HepG2 (cell line): Measurements from ENCODE around the gene SECTM1. TPM values are rescaled to one million over a fixed set of nuclear protein-coding genes. Genes with fewer than 3 reads are reported as not detected.

Experiments used
- ATAC-seq: fragments of 200-7000 bp; cut with Tn5 transposase; 3 replicates; pipeline ENCODE4 v1.9.1; 2020; ENCODE audit warnings: mild to moderate bottlenecking, moderate library complexity
- BruUV-seq: library from RNA; stranded (reverse); fragments of 400-500 nt; replicated peaks from 2 replicates; lab custom pipeline; 2021; lab: Mats Ljungman, UMichigan
- CTCF ChIA-PET: fragments of 300-600 bp; formaldehyde crosslinking; extraction: SDS; loops from one replicate; lab custom pipeline; 2021; ENCODE audit warnings: low total read pairs, inconsistent platforms, low intra/inter-chr PET ratio; lab: Yijun Ruan, JAX
- POLR2A ChIA-PET: fragments of 350-600 bp; sonication (Branson Sonifier 250); formaldehyde crosslinking; loops from one replicate; lab custom pipeline; 2020; ENCODE audit warnings: antibody characterized with exemption, inconsistent platforms; lab: Yijun Ruan, JAX
- DNase-seq: peaks from one replicate; pipeline ENCODE4 v3.0.0-alpha.2; 2015; ENCODE audit warnings: low spot score
- FAIRE-seq: peaks from 3 replicates; lab custom pipeline; 2011; peaks lifted over from hg19 to GRCh38; lab: Jason Lieb, UNC
- H2AFZ ChIP-seq: one replicate; pipeline ENCODE4 v1.6.1; 2011; ENCODE audit warnings: low read length, inconsistent platforms
- H3K27ac ChIP-seq: fragments of 300-600 bp; 3 replicates; pipeline ENCODE4 v1.8.0; 2011; ENCODE audit warnings: mixed run types, mild to moderate bottlenecking, mixed read lengths, low read length, inconsistent platforms; ENCODE audit not compliant: insufficient read depth; ENCODE audit errors: extremely low read length
- H3K27me3 ChIP-seq, 2 experiments: fragments of 200-600 bp in 1 of 2; 2 replicates in 1 of 2; 3 replicates in 1 of 2; pipeline versions ENCODE4 v1.6.0 to v1.8.0; 2011; ENCODE audit warnings: low read length in 2 of 2, mild to moderate bottlenecking in 2 of 2, moderate library complexity in 2 of 2, inconsistent platforms in 1 of 2; ENCODE audit not compliant: insufficient read depth in 2 of 2, control insufficient read depth in 1 of 2
- H3K36me3 ChIP-seq, 2 experiments: fragments of 200-600 bp in 1 of 2; replicated peaks in 1 of 2; 2 replicates in 1 of 2; 3 replicates in 1 of 2; pipeline versions ENCODE4 v1.5.1 to v1.8.0; 2011; ENCODE audit warnings: low read length in 2 of 2, inconsistent platforms in 1 of 2; ENCODE audit not compliant: insufficient read depth in 2 of 2, control insufficient read depth in 1 of 2
- H3K4me1 ChIP-seq: 2 replicates; pipeline ENCODE4 v1.5.1; 2012; ENCODE audit warnings: low read length, inconsistent platforms; ENCODE audit not compliant: insufficient read depth
- H3K4me2 ChIP-seq: 2 replicates; pipeline ENCODE4 v1.6.0; 2011; ENCODE audit warnings: low read depth, low read length, inconsistent platforms
- H3K4me3 ChIP-seq, 3 experiments: fragments of 200-600 bp in 1 of 3; sonication (generic), shearing (Covaris generic) in 1 of 3; replicated peaks in 1 of 3; 2 replicates each; pipeline ENCODE4 v1.5.1; 2011 to 2016; ENCODE audit warnings: low read length in 3 of 3, inconsistent platforms in 2 of 3, low read depth in 2 of 3, mild to moderate bottlenecking in 2 of 3, control low read depth in 1 of 3, mixed read lengths in 1 of 3; ENCODE audit not compliant: insufficient read depth in 1 of 3
- H3K79me2 ChIP-seq: one replicate; pipeline ENCODE4 v1.6.1; 2011; ENCODE audit warnings: low read length, inconsistent platforms; ENCODE audit not compliant: insufficient read depth
- H3K9ac ChIP-seq: 2 replicates; pipeline ENCODE4 v1.6.0; 2011; ENCODE audit warnings: mild to moderate bottlenecking, low read depth, low read length, inconsistent platforms; ENCODE audit not compliant: insufficient read depth
- H3K9me3 ChIP-seq: 2 replicates; pipeline ENCODE4 v1.5.1; 2012; ENCODE audit warnings: mild to moderate bottlenecking, low read length
- H4K20me1 ChIP-seq: 2 replicates; pipeline ENCODE4 v1.6.0; 2011; ENCODE audit warnings: inconsistent platforms, mild to moderate bottlenecking, low read length, moderate library complexity; ENCODE audit not compliant: insufficient read depth
- ATF7 ChIP-seq, 2 experiments: fragments of 450-650 bp in 1 of 2; sonication (generic) in 1 of 2; formaldehyde crosslinking in 1 of 2; IDR thresholded peaks; 2 replicates each; pipeline versions ENCODE4 v1.4.0 to v1.6.1; 2016 to 2020; ENCODE audit warnings: antibody characterized with exemption in 1 of 2, mild to moderate bottlenecking in 1 of 2, missing genetic modification reagents in 1 of 2
- ETV5 ChIP-seq: IDR thresholded peaks from 2 replicates; pipeline ENCODE4 v1.6.1; 2018; ENCODE audit warnings: missing biosample characterization, missing genetic modification reagents, inconsistent platforms, borderline replicate concordance
- JUND ChIP-seq: sonication (generic); formaldehyde crosslinking; IDR thresholded peaks from 2 replicates; pipeline ENCODE4 v1.8.0; 2022; ENCODE audit warnings: mild to moderate bottlenecking, missing genetic modification reagents
- KAT7 ChIP-seq: IDR thresholded peaks from 2 replicates; pipeline ENCODE4 v1.6.1; 2018; ENCODE audit warnings: borderline replicate concordance, missing compliant biosample characterization
- KDM2A ChIP-seq: sonication (generic); formaldehyde crosslinking; IDR thresholded peaks from 2 replicates; pipeline ENCODE4 v1.4.0; 2020; ENCODE audit warnings: low read depth, missing genetic modification reagents, borderline replicate concordance
- KDM5A ChIP-seq: fragments of 200-600 bp; sonication (generic); IDR thresholded peaks from 2 replicates; pipeline ENCODE4 v1.7.0; 2018; ENCODE audit warnings: antibody characterized with exemption, mild to moderate bottlenecking, low read length, borderline replicate concordance
- NR2F2 ChIP-seq: IDR thresholded peaks from 2 replicates; pipeline ENCODE4 v1.6.1; 2012; ENCODE audit warnings: low read depth, inconsistent platforms, borderline replicate concordance
- ZBTB38 ChIP-seq: sonication (generic); formaldehyde crosslinking; IDR thresholded peaks from 2 replicates; pipeline ENCODE4 v1.5.1; 2020; ENCODE audit warnings: mild to moderate bottlenecking, missing genetic modification reagents
- ZNF441 ChIP-seq: sonication (generic); formaldehyde crosslinking; IDR thresholded peaks from 2 replicates; pipeline ENCODE4 v1.7.0; 2021; ENCODE audit warnings: missing genetic modification reagents, borderline replicate concordance
- WGBS: methylation state at CpG from one replicate; pipeline ENCODE4 v1.1.6; 2017; ENCODE audit warnings: low lambda C conversion rate; 5-methylcytosine and 5-hydroxymethylcytosine counted together
- in situ Hi-C: cut with HindIII; loops from 2 replicates; pipeline ENCODE4 v1.10.0; 2017; ENCODE audit warnings: low pct_unique_long_range_greater_than_20kb; ENCODE audit not compliant: extremely low pct_ligation_motif_present
- intact Hi-C: fragments of 100-400 bp; cut with micrococcal nuclease; formaldehyde crosslinking; loops from one replicate; pipeline ENCODE4 v1.10.0; 2022; ENCODE audit not compliant: unreplicated experiment
- polyA plus RNA-seq, 8 experiments: library from polyadenylated mRNA; depleted of rRNA in 3 of 8; stranded (reverse) in 7 of 8; unstranded in 1 of 8; fragments of >200 nt; fragmentation: Illumina TruSeq in 4 of 8; extraction: Trizol in 4 of 8; gene quantifications; 2 replicates each; pipeline versions ENCODE4 v1.2.1 to v1.2.3, GENCODE V29; 2011 to 2016; ENCODE audit warnings: low read depth in 4 of 8, missing spikeins in 1 of 8, mixed read lengths in 1 of 8; ENCODE audit not compliant: insufficient read depth in 1 of 8
- total RNA-seq, 5 experiments: library from RNA; depleted of rRNA; stranded (reverse); fragments of >200 nt; fragmentation: Illumina TruSeq; extraction: Trizol; gene quantifications; 2 replicates each; pipeline ENCODE4 v1.2.3, GENCODE V29; 2016; ENCODE audit warnings: low read depth in 1 of 5
- TF ChIP-seq, protein P1 (sequence below): sonication (generic); formaldehyde crosslinking; IDR thresholded peaks from 2 replicates; pipeline ENCODE4 v1.4.0; 2020; ENCODE audit warnings: missing genetic modification reagents
- TF ChIP-seq, protein P2 (sequence below): fragments of 450-650 bp; IDR thresholded peaks from 2 replicates; pipeline ENCODE4 v1.6.1; 2017; ENCODE audit warnings: mild to moderate bottlenecking
- TF ChIP-seq, protein P3 (sequence below): IDR thresholded peaks from 2 replicates; pipeline ENCODE4 v1.6.1; 2016; ENCODE audit warnings: low read depth

The SECTM1 gene
- total and polyA plus RNA-seq, 2 of the 13 experiments (the other 11 are each of a cell fraction or from before 2014, with no cell fraction given) = 3.5 to 5.3 TPM

DNA sequence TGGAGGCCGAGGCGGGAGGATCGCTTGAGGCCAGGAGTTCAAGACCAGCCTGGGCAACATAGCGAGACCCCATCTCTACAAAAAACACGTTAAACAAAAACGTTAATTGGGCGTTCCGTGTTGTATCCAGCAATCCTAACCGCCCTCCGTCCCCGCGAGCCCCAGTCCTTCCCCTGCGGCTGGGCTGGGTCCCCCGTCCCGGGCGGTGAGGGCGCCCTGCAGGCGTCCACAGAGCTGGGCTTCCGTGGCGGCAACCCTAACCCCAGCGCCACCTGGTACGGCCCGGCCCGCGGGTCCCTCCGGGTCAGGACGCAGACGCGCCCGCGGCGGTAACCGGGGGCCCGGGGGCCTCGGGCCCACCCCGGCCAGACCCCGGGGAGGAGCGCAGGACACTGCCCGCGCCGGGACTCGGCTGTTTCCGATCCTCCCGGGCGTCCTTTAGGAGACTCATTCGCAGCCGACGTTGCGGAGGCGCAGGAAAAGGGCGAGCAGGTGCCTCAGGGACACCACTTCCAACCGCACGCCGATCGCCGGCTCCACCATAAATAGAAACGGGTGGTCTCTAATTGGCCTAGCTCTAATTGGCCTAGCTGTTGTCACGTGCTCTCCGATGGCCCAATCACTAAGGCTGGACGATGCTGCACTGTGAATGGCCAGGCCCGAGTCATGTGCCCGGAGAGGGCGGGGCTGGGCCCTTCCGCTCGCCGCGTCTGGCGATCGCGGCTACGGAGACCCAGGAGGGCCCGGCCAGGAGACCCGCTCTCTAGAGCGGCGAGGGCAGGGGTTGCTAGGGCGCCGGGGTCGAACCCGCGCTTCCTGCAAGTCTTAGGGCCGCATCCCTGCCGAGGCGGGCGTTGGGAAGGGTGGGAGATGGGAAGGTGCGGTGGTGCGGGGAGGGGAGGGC lies 41.1 kb downstream of the SECTM1 start (continued):
- peak; percentile 80; the same call in 1 of the 2 replicates for TF ChIP-seq ETV5 (CRISPR knock-in tag)
- TF ChIP-seq ATF7 (IDR thresholded peaks at IDR 0.05) = no peak
- TF ChIP-seq ATF7 (CRISPR knock-in tag; IDR thresholded peaks at IDR 0.05) = peak; percentile 17; the same call in 1 of the 2 replicates
- TF ChIP-seq NR2F2 = no peak; the same call in 1 of the 2 replicates

DNA sequence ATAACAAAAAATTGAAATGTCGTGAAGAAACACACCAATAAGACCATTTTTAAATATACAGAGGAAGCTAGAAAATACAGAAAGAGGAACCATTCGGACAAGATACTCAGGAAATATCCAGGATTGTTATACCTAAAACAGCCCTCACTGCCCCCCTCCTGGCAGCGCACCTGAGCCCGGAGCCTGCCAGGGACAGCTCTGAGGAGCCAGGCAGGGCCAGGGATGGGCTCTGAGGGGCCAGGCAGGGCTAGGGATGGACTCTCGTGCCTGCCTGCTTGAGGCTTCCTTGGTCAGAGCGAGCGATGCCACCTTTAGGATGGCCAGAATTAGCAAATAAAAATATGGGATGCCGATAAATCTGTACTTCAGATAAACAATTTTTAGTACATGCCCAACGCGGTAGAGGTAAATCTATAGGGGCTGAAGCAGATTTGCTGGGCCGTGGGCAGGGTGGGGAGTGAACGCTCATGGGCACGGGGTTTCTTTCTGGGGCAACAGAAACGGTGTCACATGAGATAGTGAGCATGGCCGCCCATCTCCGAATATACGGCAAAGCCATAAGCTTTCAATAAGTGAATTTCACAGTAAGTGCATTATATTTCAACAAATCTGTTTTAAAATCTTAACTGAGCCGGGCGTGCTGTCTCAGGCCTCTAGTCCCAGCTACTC lies 41.9 kb downstream of the SECTM1 start:
- peak overlapping the region; percentile 97 for H3K9ac ChIP-seq
- DNase-seq (no peak), ATAC-seq (no peak), FAIRE-seq (no peak)
- no TSS peak for BruUV-seq
- H3K4me3 ChIP-seq = peak overlapping the region; percentile 70 to 87 (median 80)
- peaks cover 88% of the 10 kb centered on the region for H3K4me1 ChIP-seq
- no peaks in the 10 kb centered on the region; a peak in 1 of 5 replicates for H3K27me3 ChIP-seq
- H3K4me2 ChIP-seq = peak overlapping the region; percentile 73
- CTCF ChIA-PET = no interaction called here
- no peaks in the 10 kb centered on the region for H3K36me3 ChIP-seq
- intact Hi-C loops = loop anchor here (2.0 kb wide), 1 partner anchor 25 kb away; no protein-coding TSS in a partner anchor
- POLR2A ChIA-PET = interaction anchor here (1.1 to 4.3 kb wide), 20 partner anchors 9 to 269 kb away, joined by 3 to 119 read pairs (median 20); partner anchors contain the start of genes CD7, CENPX, CSNK1D and DCXR
- H4K20me1 ChIP-seq = no peaks in the 10 kb centered on the region
- 84% methylated on average over 19 of the region's 19 CpGs for WGBS
- H3K9me3 ChIP-seq = no peaks in the 10 kb centered on the region
- H3K27ac ChIP-seq = peak overlapping the region; percentile 93
- in situ Hi-C loops = no loop called here
- no peak overlapping the region for H2AFZ ChIP-seq
- H3K79me2 ChIP-seq = peaks cover 5% of the 10 kb centered on the region
- no peak for TF ChIP-seq JUND
- TF ChIP-seq KAT7 (CRISPR knock-in tag) = no peak
- TF ChIP-seq ZNF441 = no peak
- TF ChIP-seq, protein P1, sequence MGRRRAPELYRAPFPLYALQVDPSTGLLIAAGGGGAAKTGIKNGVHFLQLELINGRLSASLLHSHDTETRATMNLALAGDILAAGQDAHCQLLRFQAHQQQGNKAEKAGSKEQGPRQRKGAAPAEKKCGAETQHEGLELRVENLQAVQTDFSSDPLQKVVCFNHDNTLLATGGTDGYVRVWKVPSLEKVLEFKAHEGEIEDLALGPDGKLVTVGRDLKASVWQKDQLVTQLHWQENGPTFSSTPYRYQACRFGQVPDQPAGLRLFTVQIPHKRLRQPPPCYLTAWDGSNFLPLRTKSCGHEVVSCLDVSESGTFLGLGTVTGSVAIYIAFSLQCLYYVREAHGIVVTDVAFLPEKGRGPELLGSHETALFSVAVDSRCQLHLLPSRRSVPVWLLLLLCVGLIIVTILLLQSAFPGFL = no peak
- TF ChIP-seq, protein P2, sequence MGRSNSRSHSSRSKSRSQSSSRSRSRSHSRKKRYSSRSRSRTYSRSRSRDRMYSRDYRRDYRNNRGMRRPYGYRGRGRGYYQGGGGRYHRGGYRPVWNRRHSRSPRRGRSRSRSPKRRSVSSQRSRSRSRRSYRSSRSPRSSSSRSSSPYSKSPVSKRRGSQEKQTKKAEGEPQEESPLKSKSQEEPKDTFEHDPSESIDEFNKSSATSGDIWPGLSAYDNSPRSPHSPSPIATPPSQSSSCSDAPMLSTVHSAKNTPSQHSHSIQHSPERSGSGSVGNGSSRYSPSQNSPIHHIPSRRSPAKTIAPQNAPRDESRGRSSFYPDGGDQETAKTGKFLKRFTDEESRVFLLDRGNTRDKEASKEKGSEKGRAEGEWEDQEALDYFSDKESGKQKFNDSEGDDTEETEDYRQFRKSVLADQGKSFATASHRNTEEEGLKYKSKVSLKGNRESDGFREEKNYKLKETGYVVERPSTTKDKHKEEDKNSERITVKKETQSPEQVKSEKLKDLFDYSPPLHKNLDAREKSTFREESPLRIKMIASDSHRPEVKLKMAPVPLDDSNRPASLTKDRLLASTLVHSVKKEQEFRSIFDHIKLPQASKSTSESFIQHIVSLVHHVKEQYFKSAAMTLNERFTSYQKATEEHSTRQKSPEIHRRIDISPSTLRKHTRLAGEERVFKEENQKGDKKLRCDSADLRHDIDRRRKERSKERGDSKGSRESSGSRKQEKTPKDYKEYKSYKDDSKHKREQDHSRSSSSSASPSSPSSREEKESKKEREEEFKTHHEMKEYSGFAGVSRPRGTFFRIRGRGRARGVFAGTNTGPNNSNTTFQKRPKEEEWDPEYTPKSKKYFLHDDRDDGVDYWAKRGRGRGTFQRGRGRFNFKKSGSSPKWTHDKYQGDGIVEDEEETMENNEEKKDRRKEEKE = no peak
- TF ChIP-seq ZBTB38 (CRISPR knock-in tag) = peak; percentile 98
- no peak for TF ChIP-seq KDM2A (CRISPR knock-in tag)
- TF ChIP-seq, protein P3, sequence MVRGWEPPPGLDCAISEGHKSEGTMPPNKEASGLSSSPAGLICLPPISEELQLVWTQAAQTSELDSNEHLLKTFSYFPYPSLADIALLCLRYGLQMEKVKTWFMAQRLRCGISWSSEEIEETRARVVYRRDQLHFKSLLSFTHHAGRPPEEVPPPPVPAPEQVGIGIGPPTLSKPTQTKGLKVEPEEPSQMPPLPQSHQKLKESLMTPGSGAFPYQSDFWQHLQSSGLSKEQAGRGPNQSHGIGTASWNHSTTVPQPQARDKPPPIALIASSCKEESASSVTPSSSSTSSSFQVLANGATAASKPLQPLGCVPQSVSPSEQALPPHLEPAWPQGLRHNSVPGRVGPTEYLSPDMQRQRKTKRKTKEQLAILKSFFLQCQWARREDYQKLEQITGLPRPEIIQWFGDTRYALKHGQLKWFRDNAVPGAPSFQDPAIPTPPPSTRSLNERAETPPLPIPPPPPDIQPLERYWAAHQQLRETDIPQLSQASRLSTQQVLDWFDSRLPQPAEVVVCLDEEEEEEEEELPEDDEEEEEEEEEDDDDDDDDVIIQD (CRISPR knock-in tag) = no peak
- no peak for TF ChIP-seq KDM5A
